ENCODE data around the gene LCP1.
A peak's percentile ranks its signal among the peaks of the same experiment; 100 is the strongest.
"Not testable (repeated sequence)": the region's sequence is repeated elsewhere in the genome, so short reads cannot be mapped to it uniquely, and the experiment has no call there.

The LCP1 gene

DNA sequence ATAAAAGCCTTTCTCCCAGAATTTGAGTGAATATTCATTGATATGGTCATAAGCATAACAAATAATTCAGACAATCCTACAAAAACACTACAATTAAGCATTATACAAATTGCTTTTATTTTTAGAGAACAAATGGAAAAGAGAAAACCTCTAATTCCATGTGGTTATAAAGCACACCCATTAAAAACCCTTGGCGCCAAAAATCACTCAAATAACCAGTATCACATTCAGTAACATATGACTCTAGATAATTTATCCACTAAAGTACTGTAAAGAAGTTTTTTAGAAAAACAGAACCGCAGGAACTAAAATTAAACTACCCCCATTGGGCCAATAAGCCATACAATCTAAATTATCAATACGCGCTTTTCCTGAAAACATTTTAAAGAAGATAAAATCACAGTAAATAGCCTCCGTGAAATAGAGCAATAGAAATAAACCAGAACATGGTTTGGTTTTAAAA is 569 bp downstream of the LCP1 start:
- no peak for DNase-seq

DNA sequence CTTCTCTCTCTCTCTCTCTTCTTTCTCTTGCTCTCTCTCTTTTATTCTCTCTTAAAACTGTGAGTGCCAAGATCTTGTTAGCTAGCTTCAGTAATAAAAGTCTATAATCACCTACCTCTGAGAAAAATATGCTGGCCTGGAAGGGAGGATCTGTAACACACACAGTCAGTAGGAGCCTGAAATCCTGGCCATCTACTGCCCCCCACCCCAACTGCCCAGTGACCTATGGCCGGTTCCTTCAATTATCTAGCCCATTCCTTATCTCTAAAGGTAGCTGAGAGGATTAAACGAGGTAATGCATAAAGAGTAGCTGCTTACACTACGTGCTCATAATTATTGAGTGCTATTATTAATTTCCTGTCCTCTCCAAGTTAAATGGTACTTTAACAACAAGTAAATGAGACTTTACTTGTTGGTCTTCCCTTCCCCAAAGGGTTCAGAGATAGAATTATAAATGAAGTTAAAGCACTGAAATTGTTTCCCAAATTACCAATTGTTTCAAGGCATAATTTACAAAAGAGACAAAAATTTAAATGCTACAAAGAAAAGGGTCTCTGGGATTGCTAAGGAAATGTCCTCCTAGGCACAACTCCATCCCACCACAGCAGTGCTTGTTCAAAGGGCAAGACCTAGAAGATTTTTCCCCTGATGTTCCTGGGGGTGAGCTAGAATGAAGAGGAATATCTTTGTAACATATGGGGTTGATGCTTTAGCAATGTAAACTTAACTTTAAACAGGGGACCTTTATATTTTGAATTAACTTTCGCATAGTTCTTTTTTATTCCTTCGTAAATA is 1.8 kb downstream of the LCP1 start:
- no peak for DNase-seq

DNA sequence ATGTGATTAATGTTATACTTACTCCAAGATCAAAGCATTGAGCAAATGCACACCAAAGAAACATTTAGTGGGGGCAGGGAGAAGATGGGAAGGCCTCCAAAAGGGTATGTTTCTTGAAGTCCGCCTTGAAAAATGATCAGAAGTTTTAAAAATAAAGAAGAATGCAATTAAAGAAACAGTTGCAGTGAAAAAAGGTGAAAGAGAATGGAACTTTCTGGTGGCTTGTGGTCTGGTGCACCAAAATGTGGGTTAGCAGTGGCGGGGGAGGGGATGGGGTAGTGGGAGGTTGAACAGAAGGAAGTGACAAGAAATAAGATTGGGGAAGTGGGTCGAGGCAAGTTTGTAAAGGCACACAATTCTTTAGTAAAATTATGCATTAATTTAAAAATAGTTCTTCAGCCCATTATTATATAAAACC is 2.5 kb downstream of the LCP1 start:
- DNase-seq, result peak; percentile 83

DNA sequence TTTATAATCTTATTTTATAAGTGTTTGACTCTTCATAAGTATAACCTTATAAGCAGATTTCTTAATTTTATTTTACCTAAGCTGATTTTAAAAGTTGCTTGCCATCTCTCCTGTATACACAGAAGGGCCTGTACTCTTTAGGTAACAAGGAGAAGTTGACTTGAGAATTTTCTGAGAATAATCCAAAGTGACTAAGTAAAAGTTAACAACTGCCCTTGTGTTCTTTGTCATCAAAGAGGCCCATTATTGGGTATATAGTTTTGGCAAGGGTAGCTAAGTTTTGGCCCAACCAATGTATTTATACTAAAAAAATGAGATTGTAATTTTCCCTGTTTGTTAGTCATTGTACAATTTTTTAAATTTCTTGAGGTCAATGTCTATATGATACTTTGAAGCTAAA is 3.2 kb downstream of the LCP1 start:
- DNase-seq, result no peak

DNA sequence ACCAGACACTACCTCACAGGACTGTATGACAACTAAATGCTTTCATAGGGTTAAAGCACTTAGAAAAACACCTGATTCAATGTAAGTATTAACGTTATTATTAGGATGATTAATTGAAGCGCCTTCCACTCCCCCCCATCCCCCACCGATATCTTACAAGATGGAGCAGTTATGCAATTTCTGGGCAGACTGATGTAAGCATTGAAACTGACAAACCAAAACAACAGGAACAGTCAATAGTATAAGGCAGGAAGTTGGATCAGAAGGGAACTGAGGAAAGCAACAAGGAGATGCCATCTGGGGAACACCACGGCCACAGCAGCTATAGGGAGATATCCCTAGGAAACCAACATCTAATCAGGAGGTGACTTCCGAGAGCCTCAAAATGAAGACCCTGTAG is 3.8 kb downstream of the LCP1 start:
- no peak for DNase-seq

DNA sequence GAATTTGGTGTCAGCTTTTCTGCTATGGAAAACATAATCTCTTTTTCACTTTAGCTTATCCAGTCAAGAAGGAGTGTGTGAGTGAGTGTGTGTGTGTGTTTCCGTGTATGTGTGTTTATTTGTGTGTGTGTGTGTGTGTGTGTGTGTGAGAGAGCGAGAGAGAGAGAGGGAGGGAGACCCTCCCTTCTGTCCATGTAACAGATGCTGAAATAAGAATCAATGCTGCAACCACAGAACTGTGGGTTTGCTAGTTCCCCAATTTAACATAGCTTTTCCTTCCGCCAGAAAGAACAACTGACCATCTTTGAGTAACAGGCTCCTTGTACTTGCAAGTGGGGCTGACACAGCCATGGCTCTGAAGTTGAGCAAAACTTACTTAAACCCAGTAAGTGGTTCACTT is 5.2 kb downstream of the LCP1 start:
- no peak for DNase-seq

DNA sequence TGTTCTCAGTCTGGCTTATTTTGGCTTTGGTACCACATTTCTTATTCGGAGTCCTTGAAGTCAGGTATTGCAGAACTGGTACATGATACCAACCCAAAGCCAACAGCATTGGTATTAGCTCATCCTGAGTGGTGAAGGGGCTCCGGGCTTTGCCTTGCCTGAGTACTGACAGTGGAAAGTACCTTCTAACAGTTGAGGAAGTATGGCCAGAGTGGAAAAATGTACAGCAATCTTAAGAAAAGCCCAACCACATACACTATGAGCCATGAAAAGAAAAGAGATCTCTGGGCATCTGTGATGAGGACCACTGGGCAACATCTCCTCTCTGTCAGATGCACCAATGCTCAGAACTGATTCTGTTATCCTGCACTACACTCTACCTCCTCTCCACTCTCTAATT is 8.3 kb downstream of the LCP1 start:
- no peak for DNase-seq

DNA sequence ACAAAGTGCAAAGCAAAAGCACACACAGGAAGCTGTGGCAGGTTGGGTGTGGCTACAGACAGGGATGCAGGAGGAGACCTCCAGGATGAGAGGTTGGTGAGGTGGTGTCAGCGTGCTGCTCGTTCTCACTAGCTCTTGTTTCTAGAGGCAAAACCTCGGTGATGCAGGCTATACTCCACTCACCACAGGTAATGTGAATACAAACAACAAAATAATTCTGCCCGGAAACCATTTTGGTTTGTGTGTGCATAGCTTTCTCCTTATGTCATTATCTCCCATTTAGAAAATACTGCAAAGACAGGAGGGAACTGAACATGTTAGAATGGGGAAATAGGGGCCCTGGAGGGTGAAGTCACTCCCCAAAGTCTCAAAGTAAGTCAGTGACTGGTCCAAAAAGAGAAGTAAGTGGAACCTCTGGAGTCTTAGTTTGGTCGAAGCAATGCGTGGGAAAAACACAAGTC is 9.4 kb downstream of the LCP1 start:
- DNase-seq, result peak; percentile 49

DNA sequence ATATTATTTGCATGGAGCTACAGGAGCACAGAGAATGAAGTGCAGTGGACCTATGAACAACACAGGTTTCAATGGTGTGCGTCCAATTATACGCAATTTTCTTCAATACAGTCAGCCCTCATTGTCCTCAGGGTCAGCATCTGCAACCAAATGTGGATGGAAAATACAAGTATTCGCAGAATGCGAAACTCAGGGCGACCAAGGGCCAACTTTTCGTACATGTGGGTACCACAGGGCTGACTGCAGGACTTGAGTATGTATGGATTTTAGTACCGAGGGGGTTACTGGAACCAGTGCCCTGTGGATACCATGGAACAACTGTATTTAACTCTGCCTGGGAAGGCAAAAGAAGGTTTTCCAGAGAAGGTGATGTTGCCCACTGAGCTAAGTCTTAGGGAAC is 10.2 kb downstream of the LCP1 start:
- no peak for DNase-seq

DNA sequence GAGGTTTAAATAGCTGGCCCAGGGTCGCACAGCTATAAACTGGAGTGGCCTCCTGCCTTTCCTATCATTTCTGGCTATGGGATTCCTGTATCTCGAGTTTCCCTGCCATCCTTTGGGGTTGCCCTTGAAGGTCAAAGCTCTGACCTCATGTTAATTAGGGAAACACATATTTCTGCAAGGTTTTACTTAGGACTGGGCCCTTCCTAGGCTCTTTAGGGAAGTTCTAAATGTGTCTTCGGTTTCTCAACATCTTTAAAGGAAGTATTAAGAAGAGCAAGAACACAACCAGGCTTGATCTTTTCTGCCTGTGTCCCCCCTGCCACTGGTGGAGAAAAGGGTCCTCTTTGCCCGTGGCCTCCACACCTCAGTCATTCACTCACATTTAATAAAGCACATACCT is 10.8 kb downstream of the LCP1 start:
- DNase-seq, result no peak

DNA sequence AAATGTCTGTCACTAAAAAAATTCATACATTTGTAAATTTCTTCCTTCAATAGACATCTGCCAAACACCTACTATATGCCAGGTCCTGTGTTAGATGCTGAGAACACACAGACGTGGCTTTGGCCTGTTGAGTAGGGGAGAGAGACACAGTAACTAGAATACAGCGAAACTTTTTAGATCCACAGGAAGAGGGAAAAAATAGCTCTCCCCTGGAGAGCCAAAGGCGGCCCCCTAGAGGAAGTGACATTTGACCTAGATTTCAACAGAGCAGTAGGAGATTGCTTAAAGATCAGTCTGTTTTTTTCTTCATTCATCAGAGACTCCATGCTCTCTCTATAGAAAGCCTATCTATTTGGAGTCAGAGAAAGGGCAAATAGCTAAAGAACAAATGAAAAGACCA is 11.3 kb downstream of the LCP1 start:
- no peak for DNase-seq

DNA sequence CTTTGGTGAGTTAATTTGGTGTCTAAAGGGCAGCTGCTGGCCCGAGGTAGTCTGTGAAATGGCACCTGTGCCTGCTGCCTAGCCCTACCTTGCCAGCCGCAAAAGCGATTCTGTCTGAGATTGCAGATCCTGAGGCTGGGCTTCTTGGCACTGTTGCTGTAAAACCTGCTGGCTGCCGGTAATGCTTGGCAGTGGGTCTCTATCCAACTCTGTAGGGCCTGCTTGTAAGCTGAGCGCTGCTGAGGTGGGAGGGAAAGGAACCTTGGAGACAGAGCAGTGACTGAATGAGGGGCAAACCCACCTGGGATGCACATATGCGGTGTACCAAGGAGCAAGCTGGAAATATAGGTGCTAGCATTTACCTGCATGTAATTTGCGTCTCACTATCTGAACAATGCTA is 11.7 kb downstream of the LCP1 start:
- no peak for DNase-seq

DNA sequence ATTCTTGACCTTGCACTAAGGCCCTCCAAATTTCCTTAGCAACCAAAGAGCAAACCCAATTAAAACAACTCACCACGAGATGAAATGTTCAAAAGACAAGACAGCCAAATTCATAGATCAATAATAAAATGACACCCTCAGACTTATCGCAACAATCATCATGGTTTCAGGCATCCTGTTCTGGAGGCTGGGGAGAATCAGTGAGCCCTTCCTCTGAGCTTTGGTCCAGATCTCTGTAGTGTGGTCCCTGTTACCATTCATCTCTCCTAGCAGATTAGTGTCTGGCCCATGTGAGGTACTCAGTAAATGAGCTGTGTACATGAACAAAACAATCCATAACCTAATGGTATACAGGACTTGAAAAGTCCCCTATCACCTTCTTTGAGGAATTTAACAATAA is 12.2 kb downstream of the LCP1 start:
- no peak for DNase-seq

DNA sequence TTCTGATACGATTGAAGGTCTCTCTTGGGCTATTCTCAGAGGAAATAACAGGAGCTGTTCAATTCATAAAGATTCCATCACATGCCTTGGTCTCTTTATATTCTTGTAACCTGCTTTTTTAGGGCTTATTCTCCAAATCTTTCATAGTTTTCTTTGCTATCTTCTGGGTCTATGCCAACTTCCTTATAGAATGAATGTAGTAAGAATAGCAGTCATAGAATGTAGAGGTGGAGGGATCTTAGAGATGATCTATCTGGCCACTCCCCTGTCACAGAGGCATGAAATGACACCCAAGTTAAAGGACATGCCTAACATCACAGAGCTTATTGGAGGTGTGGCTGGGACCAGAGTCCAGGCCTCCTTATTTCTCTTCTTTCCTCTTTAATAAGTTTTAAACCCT is 13.2 kb downstream of the LCP1 start:
- no peak for DNase-seq

DNA sequence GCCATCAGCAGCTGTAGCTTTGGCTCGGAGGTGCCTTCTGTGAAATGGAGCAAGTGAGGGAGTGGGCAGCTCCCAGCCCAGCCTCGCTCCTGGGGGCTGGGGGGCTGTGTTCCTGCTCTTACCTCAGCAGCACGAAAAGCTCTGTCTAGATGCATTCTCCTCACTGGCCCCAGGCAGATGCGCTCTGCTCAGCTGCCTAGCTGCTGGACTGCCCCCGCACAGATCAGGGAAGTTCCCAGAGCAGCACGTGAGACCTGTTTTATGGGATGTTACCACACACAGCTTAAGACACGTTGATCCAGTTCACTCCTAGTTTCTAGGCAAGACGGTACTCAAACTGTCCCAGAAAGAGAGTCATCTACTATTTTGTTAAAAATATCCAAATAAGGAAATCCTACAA is 13.6 kb downstream of the LCP1 start:
- DNase-seq, result peak; percentile 75

DNA sequence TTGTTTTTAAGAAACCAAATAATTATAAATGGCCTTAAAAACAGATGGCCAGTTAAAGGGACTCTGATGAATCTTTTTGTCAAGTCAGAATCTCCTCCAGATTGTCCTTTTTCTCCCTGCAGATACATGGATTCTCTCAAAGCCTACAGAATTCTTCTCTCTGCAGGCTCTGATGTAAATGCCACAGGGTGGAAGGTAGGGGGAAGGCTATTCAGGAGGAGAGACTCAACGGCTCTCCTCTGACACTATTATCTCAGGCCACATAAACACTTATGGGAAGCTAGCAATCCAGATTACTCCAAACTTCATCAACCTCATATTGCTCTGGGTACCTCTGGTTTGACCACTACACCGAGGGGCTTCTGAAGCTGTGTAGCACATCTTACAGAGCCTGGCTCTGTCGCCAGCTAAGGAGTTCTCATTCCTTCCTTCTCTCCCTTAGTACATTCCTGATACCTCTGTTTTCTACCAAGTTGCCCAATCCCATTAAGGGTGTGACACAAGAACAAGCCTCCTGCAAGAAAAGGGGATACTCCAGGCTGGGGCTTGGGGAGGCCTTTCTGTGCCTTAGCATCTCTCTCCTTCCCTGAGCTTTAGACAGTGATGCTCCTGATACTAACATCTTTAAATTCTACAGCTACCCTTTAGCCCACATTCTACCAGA is 14.9 kb downstream of the LCP1 start:
- DNase-seq, result no peak

DNA sequence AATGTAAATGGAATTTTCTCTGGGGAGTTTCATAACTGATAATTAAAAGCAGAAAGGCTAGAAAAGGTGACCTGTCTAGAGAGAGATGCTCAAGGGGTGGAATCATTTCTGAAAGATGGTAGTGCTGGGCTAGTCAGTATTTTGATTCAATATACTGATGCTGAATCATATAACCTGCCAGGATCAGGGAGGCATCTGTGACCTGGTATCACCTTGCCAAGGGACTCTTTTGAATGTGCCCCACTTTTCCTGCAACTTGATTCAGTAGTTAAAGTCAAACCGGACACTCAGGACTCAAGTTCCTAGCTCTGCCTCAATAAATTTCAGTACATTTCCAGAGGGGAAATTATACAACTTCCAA is 15.8 kb downstream of the LCP1 start:
- DNase-seq, result no peak

DNA sequence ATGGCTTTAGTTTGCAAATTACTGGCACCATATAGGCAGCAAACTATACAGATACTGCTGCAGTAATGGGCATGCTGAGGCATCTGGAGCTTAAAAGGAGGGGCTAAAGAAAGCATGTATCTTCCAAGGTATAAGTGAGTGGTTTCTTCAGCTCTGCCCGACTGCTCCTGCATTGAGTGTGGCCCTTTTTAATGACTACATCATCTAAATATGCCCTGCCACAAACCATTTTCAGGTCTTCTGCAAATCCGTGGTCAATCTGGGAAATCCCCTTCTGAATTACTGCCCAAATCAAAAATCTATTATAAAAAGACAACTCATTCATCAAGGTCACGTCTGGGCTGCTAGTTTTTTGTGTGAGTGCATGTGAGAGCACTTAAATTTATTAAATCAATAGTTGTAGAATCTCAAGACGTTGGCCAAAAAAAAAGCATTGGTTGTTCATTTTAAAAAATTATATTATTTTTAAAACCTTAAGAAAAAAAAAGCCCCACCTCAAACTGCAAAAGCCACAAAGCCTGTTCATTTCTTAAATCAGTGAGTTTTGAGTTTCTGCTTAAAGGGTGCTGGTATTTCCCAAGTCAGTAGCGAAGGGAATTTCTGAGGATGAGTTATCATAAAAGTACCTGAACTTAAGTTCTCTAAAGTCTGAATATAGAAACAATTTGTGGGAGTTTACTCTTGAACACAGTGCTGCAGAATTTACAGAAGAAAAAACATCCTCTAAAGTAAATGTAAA is 16.3 kb downstream of the LCP1 start:
- DNase-seq, result peak; percentile 65

DNA sequence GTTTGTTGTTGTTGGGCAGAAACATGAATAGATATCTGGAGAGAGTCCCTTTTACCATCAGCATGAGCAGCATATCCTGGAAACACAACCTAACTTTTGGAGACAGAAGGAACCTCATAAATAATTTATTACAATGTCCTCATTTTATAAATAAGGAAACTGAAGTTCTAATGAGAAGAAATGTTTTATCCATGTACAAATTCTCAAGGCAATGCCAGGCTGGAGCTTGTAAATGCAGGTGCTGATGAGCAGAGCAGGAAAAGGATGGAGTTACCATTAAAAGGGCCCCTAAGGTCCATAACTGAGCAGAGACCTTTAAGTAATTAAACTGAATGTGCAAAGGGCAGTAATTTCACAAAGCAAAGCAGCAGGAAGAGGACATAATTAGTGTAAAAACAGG is 17.3 kb downstream of the LCP1 start:
- DNase-seq, result no peak

DNA sequence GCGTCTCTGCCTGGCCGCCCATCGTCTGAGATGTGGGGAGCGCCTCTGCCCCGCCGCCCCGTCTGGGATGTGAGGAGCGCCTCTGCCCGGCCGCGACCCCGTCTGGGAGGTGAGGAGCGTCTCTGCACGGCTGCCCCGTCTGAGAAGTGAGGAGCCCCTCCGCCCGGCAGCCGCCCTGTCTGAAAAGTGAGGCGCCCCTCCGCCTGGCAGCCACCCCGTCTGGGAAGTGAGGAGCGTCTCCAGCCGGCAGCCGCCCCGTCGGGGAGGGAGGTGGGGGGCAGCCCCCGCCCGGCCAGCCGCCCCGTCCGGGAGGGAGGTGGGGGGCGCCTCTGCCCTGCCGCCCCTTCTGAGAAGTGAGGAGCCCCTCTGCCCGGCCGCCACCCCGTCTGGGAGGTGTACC is 19.2 kb downstream of the LCP1 start:
- not testable (repeated sequence) for DNase-seq

DNA sequence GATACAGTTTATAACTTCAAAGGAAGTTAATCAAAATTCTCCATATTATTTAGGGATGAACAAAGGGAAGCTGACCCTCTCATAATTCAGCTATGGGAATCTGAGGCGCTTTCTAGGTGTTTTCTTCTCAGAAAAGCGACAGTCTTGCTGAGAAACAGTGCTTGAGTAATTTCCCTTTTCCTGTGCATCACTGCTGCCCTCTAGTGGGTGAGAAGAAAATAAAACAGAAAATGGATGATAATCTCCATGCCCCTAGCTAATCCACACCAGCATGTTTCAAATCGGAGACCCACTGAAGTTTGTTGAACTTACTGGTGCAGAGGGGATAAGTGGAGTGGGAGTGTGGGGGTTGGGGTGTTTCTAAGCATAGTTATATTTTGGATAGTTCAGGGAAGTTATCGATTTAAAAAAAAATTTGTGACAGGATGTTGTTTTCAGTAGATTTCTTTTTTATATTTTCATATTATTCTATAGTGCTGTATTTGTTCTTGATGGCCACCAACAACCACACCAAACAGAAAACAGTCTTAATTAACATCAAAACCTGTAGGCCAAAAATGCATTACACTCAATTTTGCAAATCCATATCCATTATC is 21.4 kb downstream of the LCP1 start:
- DNase-seq, result no peak

DNA sequence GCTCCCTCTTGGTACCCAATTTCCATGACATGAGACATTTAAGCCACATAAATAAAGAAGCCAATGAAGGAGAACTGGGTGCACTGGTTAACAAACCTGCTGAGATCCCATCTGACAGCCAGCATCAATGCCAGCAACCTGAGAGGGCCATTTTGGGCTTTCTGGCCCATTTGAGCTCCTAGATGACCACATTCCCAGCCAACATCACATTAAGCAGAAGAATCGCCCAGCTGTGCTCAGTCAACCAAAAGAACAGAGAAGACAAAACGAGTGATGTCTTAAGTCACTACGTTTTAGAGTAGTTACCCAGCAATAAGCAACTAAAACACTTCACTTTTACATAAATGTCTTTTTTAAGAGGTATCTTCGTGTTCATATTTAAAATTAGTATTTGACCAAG is 21.9 kb downstream of the LCP1 start:
- no peak for DNase-seq

DNA sequence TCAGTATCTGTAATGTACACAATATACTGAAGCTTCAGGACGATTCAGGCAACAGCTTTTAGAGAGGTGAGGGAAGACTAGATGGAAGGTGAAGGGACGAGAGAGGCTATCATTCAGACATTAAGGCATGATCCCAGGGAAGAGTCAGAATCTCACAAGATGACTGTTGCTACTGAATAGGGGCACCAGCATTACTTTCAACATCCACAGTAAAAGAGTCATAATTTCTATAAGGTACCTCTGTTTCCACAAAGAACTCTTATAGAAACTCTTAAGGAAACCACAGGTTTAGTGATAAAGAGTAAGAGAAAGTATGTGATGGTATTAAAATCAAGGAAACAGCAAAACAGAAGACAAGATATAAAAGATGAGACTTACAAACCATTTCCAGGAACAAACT is 23.0 kb downstream of the LCP1 start:
- no peak for DNase-seq

DNA sequence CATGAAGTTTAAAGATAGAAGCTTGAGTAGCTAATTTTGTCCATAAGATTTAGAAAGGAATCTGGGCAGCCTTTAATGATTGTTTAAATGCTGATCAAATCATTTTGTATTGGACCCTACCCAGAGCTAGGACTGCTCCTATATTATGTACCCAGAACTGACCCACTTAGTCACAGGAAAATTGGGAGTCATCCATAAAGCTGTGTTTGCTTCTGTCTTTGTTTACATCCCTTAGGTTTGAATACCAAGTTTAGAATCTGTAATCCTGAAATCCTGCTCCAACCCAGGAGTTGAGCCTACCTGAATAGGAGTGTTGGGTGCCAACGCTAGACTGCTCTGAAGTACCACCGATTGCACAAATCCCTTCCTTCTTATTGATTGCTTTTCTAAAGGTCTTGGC is 23.8 kb downstream of the LCP1 start:
- DNase-seq, result no peak
